Left ventricle myocardium superior (tissue), 1 donor: ENCODE results near the gene GCHFR. TPM values are rescaled to one million over a fixed set of nuclear protein-coding genes. Genes with fewer than 3 reads are reported as not detected.

Experiments
- ATAC-seq: fragments of 200-7000 bp; cut with Tn5 transposase; one replicate; pipeline ENCODE4 v1.9.1; 2020; ENCODE audit warnings: mild to moderate bottlenecking, moderate library complexity
- DNase-seq: peaks from one replicate; pipeline ENCODE4 v3.0.0-alpha.2; 2020
- intact Hi-C: fragments of 100-400 bp; cut with micrococcal nuclease; formaldehyde crosslinking; loops from one replicate; pipeline ENCODE4 v1.11.0; 2022
- total RNA-seq: library from RNA; stranded (reverse); fragmentation: NEBNext Ultra II Directional; extraction: Animal tissue kit (Norgen Biotek cat#: 25700); gene quantifications from one replicate; pipeline ENCODE4 v1.2.1, GENCODE V29; 2021
- donor health status: DM: no; HTN: yes; CAD: no; lungs with severe emphysema.

Gene GCHFR
- total RNA-seq, 1 donor from 2014 or later: 5.6 TPM

- no peak for ATAC-seq
- intact Hi-C loops: no loop called here
- no peak for DNase-seq
These were observed 9.6 kb downstream of the GCHFR start for GRCh38 chr15:40773496-40773895.

GRCh38 chr15:40773902-40774301 lies 10.0 kb downstream of the GCHFR start:
- DNase-seq (no peak), ATAC-seq (no peak)
- intact Hi-C loops: no loop called here

- DNase-seq (no peak), ATAC-seq (no peak)
- intact Hi-C loops: no loop called here
These were observed 11.1 kb downstream of the GCHFR start for GRCh38 chr15:40775007-40775406.

GRCh38 chr15:40775740-40776536 lies 12.1 kb downstream of the GCHFR start:
- intact Hi-C loops: no loop called here
- no peak for DNase-seq

GRCh38 chr15:40776537-40777141 lies 12.8 kb downstream of the GCHFR start:
- DNase-seq (no peak), ATAC-seq (no peak)
- intact Hi-C loops: no loop called here

More at GRCh38 chr15:40775740-40776536, 12.1 kb downstream of the GCHFR start:
- ATAC-seq: no peak

- peak; percentile 69 for DNase-seq
- intact Hi-C loops: no loop called here
These were observed 18.9 kb downstream of the GCHFR start for GRCh38 chr15:40782609-40783227.

GRCh38 chr15:40785164-40785563 lies 21.3 kb downstream of the GCHFR start:
- DNase-seq (no peak), ATAC-seq (no peak)
- intact Hi-C loops: no loop called here

More at GRCh38 chr15:40782609-40783227, 18.9 kb downstream of the GCHFR start:
- peak; percentile 79 for ATAC-seq

GRCh38 chr15:40785814-40786213 lies 21.9 kb downstream of the GCHFR start:
- intact Hi-C loops: no loop called here
- ATAC-seq (no peak), DNase-seq (no peak)

- intact Hi-C loops: no loop called here
- DNase-seq: no peak
- peak; percentile 26 for ATAC-seq
These were observed 23.5 kb downstream of the GCHFR start for GRCh38 chr15:40787344-40787841.

GRCh38 chr15:40787991-40788390 lies 24.1 kb downstream of the GCHFR start:
- no peak for DNase-seq
- no peak for ATAC-seq
- intact Hi-C loops: no loop called here

- intact Hi-C loops: no loop called here
- ATAC-seq (no peak), DNase-seq (no peak)
These were observed 25.3 kb downstream of the GCHFR start for GRCh38 chr15:40789119-40789518.

- no peak for ATAC-seq
- intact Hi-C loops: no loop called here
- DNase-seq: no peak
These were observed 26.1 kb downstream of the GCHFR start for GRCh38 chr15:40789999-40790398.

- ATAC-seq: no peak
- intact Hi-C loops: no loop called here
- DNase-seq: no peak
These were observed 26.9 kb downstream of the GCHFR start for GRCh38 chr15:40790718-40791117.

- DNase-seq: no peak
- no peak for ATAC-seq
- intact Hi-C loops: no loop called here
These were observed 28.5 kb downstream of the GCHFR start for GRCh38 chr15:40792394-40792793.

GRCh38 chr15:40793216-40793989 lies 29.5 kb downstream of the GCHFR start:
- ATAC-seq (no peak), DNase-seq (no peak)
- intact Hi-C loops: no loop called here

GRCh38 chr15:40796041-40796440 lies 32.2 kb downstream of the GCHFR start:
- no peak for DNase-seq
- ATAC-seq: no peak
- intact Hi-C loops: no loop called here

- ATAC-seq (no peak), DNase-seq (no peak)
- intact Hi-C loops: no loop called here
These were observed 32.6 kb downstream of the GCHFR start for GRCh38 chr15:40796512-40796911.

- intact Hi-C loops: no loop called here
- ATAC-seq (no peak), DNase-seq (no peak)
These were observed 35.7 kb downstream of the GCHFR start for GRCh38 chr15:40799523-40799922.

GRCh38 chr15:40803076-40803475 lies 39.2 kb downstream of the GCHFR start:
- no peak for ATAC-seq
- DNase-seq: no peak
- intact Hi-C loops: no loop called here

GRCh38 chr15:40803688-40804087 lies 39.8 kb downstream of the GCHFR start:
- intact Hi-C loops: no loop called here
- DNase-seq: no peak
- no peak for ATAC-seq
